Fibroblast of peridontal ligament (primary cell): Measurements from ENCODE around the gene CCDC185.

Source experiments
- DNase-seq: peaks from one replicate; pipeline ENCODE4 v3.0.0-alpha.2; 2010; ENCODE audit errors: extremely low read depth

CCDC185 gene

GRCh38 chr1:223429821-223430220, 36.6 kb downstream of the CCDC185 start:
- no peak for DNase-seq

- no peak for DNase-seq
Measured at GRCh38 chr1:223430236-223430635, 37.0 kb downstream of the CCDC185 start.

- no peak for DNase-seq
Measured at GRCh38 chr1:223437151-223437550, 43.9 kb downstream of the CCDC185 start.

- DNase-seq = no peak
Measured at GRCh38 chr1:223443397-223443796, 50.2 kb downstream of the CCDC185 start.

- DNase-seq = no peak
Measured at GRCh38 chr1:223444411-223444810, 51.2 kb downstream of the CCDC185 start.
